NCI-H524 (cell line): ENCODE data around the gene FAM20A.
"Not testable (repeated sequence)": the region's sequence is repeated elsewhere in the genome, so short reads cannot be mapped to it uniquely, and the experiment has no call there.

ENCODE experiments used
- DNase-seq, 2 experiments: peaks; one replicate each; lab custom pipeline; 2025; lab: John Stamatoyannopoulos, UW

The FAM20A gene

DNA sequence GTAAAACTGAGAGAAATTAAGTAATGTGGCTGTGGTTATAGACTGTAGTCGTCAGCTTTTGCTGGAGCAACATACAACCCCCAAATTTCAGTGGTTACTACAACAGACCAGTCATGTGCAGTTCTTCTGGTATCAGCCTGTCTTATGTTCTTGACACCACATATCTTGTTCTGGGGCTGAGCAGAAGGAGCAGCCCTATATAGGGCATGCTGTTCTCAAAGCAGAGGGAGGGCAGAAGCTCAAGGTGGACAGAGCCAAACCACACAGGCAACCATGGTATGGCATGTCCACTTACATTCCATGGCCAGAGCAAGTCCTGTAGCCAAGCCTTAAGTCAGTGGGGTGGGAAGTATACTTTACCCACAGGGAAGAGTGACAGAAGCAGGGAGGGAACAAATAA lies 81.3 kb downstream of the FAM20A start:
- no peak for DNase-seq

DNA sequence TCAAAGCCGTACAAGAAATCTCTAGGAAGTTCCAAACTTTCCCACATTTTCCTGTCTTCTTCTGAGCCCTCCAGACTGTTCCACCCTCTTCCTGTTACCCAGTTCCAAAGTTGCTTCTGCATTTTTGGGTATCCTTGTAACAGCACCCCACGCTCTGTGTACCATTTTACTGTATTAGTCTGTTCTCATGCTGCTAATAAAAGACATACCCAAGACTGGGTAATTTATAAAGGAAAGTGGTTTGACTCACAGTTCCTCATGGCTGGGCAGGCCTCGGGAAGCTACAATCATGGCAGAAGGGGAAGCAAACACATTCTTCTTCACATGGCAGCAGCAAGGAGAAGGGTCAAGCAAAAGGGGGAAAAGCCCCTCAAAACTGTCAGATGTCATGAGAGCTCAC lies 82.1 kb downstream of the FAM20A start:
- DNase-seq = not testable (repeated sequence)

DNA sequence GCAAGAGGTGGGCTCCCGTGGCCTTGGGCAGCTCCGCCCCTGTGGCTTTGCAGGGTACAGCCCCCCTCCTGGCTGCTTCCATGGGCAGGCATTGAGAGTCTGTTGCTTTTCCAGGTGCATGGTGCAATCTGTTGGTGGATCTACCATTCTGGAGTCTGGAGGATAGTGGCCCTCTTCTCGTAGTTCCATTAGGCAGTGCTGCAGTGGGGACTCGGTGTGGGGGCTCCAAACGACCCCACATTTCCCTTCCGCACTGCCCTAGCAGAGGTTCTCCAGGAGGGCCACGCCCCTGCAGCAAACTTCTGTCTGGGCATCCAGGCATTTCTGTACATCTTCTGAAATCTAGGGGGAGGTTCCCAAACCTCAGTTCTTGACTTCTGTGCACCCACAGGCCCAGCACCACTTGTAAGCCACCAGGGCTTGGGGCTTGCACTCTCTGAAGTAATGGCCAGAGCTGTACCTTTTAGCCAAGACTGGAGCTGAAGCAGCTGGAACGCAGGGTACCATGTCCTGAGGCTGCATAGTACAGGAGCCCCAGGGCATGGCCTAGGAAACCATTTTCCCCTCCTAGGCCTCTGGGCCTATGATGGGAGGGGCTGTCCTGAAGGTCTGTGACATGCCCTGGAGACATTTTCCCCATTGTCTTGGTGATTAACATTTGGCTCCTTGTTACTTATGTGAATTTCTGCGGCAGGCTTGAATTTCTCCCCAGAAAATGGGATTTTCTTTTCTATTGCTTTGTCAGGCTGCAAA lies 82.9 kb downstream of the FAM20A start:
- no peak for DNase-seq

DNA sequence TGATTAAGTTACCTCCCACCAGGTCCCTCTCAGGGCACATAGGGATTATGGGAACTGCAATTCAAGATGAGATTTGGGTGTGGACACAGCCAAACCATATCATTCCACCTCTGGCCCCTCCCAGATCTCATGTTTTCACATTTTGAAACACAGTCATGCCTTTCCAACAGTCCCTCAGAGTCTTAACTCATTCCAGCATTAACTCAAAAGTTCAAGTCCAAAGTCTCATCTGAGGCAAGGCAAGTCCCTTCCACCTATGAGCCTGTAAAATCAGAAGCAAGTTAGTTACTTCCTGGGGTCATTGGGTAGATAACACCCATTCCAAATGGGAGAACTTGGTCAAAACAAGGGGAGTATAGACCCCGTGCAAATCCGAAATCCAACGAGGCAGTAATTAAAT lies 83.6 kb downstream of the FAM20A start:
- not testable (repeated sequence) for DNase-seq

DNA sequence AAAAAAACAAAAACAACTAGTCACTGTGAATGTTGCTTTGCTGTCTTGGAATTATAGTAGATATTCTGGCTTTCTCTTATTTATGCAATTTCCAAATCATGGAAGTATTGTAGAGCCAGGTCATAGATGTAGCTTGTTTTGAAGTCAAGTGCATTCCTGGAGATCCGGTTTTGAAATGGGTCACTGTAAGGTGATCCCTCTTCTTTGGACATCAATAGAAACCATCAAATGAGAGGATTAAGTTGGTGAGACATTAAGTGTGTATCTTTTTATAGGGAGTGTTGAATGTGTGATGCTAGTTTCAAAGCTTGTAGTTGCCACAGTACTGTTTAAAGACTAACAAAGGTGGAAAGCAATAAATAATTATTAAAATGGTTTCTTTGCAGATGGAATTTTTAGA lies 84.4 kb downstream of the FAM20A start:
- DNase-seq = no peak

DNA sequence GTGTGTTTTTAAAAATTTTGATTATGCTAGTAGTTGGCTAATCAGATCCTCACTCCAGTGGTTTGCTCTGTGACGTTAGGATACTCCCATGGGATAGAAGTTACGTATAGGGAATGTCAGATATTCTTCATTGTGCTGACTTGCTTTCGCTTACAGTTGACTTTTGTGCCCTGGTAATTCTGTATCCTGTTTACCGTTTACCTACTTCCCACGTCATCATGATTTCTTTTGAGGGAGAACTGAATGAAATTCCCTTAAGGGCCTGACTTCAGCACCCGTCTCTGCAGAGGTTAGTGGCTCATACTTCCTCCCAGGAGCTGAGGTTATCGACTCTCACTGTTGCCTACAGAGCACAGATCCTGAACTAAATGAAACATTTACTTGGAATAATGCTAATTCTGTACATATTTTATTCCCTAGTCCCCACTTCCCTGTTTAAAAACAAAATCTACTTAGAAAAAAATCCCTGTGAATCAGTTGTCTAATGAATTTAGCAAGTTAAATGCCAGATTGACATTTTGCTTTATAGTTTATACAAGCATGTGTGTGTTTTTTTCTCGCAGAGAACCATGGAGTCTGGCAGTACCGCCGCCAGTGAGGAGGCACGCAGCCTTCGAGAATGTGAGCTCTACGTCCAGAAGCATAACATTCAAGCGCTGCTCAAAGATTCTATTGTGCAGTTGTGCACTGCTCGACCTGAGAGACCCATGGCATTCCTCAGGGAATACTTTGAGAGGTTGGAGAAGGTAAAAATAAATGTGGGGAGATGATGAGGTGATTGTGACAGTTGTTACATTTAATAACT lies 86.1 kb downstream of the FAM20A start:
- DNase-seq = no peak

DNA sequence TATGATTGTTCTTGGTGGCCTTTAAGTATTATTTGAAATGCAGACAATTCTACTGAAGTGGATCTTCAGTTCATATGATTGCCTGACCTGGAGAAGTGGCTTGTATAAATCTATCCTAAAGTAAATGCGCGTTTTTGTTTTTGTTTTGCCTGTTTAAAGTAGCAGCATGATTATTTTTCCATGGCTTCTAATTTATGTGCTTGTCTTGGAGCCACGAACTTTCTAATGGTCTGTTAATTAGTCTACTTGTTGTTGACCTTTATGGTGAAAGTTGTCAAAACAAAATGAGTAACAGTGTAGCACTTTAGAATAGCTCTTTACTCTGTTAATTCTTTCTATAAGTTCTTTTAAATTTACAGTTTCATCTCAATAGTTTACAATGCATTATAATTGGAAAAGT lies 87.2 kb downstream of the FAM20A start:
- no peak for DNase-seq

DNA sequence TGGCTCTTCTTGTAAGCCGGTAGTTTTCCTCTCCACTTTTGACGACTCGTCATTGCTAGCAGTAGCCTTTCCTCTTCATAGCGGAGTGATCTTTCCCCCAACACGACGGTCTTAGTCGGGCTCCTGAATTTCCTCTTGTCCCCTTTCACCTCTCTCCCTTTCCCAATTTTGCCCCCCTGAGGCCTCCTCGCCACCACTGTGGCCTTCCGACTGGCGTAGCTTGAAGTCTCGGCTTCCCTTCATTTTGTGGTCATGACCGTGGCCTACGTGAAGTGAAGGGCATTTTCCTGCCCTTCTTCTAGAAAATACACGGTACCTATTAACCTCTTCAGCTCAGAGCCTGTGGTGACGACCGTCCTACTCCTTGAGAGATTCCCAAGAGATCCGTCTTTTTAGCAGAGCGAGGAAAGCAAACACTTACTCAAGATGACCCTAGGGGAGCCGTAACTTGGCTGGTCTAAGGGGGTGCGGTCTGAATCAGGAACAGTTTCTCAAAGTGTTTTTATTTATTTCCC lies 88.2 kb downstream of the FAM20A start:
- DNase-seq = peak; percentile 30 to 54

DNA sequence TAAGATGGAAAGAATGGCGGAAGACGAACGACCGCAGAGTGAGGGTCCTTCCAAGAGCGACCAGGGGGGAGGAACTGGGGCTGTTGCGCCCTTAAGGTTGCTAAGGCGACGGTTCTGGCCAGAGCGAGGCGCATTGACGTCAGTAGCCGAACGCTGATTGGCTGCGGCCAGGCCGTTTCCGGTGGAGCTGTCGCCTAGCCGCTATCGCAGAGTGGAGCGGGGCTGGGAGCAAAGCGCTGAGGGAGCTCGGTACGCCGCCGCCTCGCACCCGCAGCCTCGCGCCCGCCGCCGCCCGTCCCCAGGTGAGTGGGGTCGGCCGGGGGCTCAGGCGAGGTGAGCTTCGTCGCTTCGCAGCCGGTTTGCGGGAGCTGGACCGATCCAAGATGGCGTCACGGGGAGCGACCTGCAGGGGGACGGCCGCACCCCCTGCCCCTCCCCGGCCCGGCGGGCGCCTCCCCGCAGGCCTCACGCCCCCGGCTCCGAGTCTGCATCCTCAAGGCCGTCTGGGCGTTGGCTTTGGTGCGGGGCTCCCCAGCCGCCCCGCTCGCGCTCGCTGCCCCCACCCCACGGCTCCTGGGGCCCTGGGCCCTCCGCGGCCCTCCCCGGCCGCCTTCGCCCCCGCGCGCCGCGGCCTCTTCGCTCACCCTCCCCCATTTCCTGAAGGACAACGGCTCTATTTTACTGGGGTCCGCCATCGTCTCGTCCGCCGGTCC lies 88.8 kb downstream of the FAM20A start, which contains the start of gene PRKAR1A:
Gene PRKAR1A, plus strand, starts transcription at position 184 of the 713 bp plus-strand sequence. CDS start 2,970 bp downstream, outside the sequence.
- DNase-seq = peak; percentile 90 to 95

DNA sequence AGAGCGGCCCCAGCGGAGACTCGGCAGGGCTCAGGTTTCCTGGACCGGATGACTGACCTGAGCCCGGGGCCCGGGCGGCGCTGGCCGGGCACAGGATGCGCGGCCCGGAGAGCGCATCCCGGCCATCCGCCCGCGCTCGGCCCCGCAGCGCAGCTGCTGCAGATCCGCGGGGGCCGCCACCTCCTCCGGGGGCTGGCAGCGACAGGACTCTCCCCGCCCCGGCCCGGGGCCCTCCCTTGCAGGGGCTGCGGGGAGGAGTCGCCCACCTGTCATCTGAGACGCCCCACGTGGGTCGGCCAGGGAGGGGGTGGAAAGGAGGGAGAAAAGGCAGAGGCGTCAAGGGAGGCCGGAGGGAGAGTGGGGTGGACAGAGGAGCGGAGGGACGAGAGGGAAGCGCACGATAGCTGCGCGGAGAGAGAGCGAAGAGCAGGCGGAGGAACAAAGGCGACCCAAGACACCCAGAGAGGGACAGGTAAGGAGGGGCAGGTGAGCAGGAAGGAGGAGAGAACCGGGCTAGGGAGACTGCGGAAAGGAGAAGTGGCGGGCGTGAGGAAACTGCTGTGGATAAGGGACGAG lies 89.4 kb downstream of the FAM20A start:
- peak; percentile 85 to 95 for DNase-seq

DNA sequence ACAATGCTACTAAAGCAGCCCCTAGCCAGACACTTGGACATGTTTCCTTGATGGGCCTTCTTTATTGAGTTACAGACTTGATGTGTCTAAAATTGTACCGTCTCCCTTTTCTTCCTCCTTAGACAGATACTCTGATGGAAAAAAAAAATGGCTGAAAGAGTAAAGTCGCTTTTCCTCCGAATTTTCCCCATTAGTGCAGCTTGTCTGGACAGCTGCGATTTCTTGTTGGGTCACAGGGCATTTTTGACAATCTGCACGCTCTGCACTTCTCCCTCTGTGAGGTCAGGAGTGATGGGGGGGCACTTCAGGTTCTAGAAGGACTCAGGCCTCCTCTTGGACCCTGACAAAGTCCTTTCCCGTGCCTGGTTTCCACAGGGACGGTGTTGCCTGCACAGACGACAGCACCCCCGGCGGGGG lies 89.9 kb downstream of the FAM20A start:
- peak in 1 of 2 experiments; percentile 86 for DNase-seq

DNA sequence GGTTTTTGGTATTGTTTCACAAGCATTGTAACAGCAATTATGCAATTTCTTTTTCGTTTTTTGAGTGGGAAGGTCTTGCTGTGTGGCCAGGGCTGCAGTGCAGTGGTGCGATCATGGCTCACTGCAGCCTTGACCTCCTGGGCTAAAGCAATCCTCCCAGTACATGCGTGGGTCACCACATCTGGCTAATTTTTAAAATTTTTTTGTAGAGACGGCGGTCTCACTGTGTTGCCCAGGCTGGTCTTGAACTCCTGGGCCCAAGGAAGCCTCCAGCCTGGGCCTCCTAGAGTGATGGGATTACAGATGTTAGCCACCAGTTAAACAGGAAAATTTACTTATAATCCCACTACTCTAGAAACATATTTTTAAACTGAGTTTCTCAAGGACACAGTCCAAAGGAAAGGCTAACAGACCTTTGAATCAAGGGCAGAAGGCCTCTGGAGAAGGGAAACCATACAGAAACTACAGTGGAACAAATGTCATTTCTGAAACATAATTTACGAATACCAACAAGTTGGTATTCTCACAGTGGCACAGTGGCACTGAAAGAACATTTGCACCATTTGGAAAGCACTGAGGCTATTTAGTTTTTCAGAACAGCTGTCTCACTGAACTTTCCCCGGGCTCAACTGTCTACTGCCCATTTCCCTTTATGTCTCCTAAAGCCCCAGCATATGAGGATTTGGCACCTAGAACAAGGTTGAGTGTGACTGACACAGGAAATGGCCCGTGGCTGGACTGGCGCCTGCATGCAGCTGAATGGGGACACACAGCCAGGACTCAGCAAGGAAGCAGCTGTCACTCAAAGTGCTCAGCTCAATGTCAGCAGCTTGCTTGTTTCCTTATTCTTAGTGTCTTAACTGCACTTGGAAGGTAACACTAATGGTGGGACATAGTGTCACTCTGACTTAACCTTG lies 91.8 kb downstream of the FAM20A start:
- peak in 1 of 2 experiments; percentile 22 for DNase-seq

DNA sequence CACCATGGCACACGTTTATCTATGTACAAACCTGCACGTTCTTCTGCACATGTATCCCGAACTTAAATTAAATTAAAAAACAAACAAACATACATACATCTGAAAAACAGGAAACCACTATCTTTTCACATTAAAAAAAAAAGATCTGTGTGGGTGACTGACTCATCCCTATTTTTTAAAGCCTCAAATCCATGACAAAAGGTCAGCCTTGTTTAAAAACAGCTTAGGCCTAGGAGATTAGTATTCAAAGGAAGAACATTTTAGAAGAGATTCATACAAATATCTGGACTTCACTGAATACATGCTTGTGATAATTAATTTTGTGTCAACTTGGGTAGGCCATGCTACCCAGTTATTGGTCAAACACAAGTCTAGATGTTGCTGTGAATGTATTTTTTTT lies 93.6 kb downstream of the FAM20A start:
- DNase-seq = no peak

DNA sequence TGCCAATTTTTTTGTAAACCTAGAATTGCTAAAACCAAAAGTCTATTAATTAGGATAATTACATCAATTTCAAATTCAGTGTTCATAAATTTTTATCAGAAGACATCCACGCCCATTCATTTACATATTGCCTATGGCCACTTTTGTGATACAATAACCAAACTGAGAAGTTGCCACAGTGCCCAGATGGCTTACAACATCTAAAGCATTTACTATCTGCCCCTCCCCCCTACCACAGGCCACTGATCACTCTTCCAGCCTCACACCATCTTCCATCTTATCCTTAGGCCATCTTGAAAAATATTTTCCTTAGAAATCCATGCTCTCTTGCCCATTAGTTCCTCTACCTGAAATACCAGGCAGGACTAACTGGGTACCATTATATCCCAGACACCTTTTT lies 95.2 kb downstream of the FAM20A start:
- DNase-seq = no peak

DNA sequence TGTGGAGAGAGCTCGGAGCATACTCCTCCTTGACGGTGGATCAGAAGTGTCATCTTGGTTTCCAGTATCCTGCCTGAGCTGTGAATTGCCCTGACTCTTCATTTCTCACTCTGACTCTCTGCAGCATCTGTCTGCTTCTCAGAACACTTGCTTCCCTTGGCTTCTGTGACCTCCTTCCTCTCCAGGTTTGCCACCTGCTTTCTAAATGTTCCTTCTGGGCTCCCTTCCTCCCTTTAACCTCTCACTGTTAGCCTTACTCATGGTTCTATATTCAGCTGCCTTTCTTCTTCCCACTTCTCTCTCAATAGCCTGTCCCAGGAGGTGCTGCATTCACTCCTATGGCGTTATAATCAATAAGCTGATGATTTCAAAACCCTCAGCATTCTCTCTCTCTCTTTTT lies 100.1 kb downstream of the FAM20A start:
- DNase-seq = no peak

DNA sequence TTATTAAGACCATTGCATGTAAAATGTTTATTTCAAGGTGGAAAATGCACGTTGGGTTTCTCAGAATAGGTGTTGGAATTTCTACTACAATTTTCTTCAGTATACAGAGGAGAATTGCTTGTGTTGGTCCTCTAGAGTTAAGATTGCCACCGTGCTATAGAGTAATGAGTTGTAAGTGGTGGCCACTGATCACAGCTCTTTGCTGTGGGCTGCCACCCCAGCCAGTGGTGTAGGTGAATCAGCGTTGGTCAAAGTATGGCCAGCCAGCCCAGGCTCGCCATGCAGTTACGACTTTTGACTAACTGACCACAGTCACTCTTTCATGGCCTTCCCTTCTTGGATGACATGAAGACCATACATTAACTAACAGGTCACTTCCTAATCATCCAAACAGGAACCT lies 101.6 kb downstream of the FAM20A start:
- no peak for DNase-seq

DNA sequence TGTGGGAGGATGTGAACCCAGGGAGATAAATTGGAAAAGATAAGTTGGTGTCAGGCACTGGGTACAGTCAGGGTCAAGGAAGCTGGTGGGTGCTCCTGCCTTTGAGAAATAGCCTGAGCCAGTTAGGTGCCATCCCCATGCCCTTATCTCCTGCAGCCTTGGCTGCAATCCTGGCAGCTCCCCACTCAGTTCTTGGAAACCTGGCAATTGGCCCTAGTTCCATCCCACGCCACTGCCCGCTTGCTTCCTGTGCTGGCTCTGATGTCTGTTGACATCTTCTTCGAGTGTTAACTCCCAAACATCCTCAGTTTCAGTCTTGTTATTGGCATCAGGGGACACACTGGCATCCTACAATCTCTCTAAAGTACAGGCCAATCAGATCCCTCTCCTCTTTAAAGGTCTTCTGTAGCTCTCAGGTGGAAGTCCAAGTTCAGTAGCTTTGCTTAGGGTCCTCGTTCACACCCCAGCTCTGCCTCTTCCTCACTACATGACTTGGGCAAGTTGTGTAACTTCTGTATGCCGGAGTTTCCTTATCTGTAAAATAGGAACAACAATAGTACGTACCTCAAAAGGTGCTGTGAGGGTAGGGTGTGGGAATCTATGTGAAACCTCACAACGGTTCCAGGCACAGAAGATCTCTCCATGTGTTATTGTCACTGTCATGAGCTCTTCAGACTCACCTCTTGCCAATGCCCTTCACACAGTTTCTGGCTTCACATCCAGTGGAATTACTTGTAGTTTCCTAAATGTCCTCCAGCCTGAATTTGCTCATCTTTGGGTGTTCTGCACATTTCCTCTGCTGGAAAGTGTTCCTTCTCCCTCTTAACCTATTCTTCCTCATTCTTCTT lies 102.5 kb downstream of the FAM20A start:
- no peak for DNase-seq

DNA sequence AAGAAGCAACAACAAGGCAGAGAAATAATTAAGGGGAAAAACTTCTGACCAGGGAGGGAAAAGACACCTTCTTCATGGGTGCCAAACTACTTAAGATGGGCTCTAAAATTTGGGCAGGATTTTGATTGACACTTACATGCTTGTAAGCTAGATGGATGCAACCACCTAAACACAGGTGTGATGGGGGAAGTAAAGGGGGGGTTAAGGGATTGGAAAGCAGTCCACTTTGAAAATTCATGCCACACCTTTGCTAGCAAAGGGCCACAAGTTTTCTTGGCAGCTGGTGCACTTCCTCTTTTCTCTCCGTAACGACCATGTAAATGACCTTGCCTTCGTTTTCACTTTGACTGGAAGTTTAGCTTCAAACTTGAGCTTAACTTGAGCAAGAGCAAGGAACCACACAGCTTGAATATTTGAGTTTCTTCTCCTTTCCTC lies 103.3 kb downstream of the FAM20A start:
- DNase-seq = no peak

DNA sequence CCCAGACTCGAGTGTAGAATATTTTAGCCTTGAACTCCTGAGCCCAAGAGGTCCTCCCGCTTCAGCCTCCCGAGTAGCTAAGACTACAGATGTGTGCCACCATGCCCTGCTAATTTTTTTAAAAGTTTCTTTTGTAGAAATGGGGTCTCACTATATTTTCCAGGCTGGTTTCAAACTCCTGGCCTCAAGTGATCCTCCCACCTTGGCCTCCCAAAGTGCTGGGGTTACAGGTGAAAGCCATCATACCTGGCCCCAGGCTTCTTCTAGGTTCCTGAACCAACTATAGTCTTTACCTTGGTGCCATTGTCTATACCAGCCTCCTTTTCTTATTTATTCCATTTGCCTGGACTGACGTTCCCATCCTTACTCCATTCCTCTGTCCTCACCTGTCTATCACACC lies 106.1 kb downstream of the FAM20A start:
- no peak for DNase-seq
